GM12872 (cell line): ENCODE measurements around the gene ABCA7.
A peak's percentile ranks its signal among the peaks of the same experiment; 100 is the strongest.

Experiments used
- CTCF ChIP-seq: IDR thresholded peaks from 3 replicates; pipeline ENCODE4 v1.5.1; 2011; ENCODE audit warnings: low read depth, mild to moderate bottlenecking, low read length, moderate library complexity; ENCODE audit not compliant: insufficient read depth

Gene ABCA7

DNA sequence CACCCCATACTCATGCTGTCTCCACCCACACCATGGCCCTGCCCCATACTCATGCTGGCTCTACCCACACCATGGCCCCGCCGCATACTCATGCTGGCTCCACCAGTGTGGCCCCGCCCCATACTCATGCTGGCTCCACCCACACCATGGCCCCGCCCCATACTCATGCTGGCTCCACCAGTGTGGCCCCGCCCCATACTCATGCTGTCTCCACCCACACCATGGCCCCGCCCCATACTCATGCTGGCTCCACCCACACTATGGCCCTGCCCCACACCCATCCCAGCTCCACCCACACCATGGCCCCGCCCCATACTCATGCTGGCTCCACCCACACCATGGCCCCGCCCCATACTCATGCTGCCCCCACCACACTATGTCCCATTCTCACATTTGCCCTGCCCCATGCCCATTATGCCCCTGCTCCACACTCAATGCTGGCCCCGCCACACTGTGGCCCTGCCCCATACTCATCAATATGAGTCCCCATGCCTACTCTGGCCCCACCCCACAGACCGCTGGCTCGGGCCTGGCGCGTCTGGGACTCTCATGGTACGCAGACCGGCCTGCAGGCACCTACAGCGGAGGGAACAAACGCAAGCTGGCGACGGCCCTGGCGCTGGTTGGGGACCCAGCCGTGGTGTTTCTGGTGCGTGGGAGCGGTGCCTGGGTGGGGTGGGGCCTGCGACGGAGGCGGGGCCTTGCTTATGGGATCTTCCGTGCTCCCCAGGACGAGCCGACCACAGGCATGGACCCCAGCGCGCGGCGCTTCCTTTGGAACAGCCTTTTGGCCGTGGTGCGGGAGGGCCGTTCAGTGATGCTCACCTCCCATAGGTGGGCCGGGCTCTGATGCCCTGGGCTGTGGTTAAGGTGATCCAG lies 23.4 kb downstream of the ABCA7 start:
- no peak for TF ChIP-seq CTCF

GRCh38 chr19:1063909-1064660 lies 24.2 kb downstream of the ABCA7 start:
- TF ChIP-seq CTCF: no peak

GRCh38 chr19:1064661-1065605 lies 25.0 kb downstream of the ABCA7 start:
- TF ChIP-seq CTCF: peak; percentile 89

DNA sequence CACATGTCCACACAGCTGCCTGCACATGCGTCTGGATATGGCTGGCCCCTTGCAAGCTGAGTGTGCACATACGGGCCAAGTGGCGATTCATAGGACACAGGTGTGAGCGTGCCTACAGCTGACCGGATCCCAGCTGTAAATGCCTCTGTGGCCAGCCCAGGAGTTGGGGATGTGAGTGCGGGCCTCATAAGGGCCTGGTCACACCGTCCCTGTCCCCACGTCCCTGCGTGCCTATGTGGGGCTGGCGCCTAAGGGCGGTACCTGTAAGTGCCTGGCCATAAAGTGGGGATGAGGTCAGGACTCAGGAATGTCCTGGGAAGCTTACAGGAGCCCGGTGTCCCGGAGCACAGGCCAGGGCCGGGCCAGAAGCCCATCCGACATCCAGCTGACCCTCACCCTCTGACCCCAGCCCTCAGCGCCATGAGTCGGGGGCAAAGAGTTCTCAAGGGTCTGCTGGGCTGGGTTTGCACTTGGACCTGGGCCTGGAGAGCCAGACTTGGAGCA lies 25.8 kb downstream of the ABCA7 start:
- TF ChIP-seq CTCF: no peak

- TF ChIP-seq CTCF: no peak
Observed at GRCh38 chr19:1066251-1066747, 26.4 kb downstream of the ABCA7 start.

DNA sequence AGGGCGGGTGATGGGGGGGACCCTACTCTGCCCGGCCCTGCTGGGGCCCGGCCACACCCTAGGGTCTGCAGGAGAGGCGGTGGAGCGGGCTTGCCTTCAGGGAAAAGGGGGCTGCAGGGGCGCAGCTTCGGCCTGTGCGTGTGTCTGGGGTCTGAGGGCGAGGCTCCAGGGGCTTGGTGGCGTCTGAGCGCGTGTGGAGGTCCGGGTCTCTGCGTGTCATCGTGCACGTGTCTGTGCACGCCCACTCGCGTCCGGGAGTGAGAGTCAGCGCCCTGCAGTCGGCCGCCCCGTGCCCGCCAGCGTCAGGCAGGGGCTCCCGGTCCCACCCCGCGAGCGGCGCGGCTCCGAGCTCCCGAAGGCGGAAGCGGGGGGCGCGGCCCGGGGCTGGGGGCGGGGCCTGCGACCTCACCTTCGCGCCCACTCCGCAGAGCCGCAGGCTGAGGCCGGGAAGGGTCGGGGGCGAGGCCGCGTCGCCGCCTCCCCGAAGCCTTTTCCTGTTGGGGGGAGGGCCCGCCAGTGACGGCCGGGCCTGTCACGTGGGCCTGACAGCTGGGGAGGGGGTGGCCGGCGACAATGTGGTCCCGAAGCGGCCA lies 26.9 kb downstream of the ABCA7 start, which contains the start of gene ARHGAP45:
ARHGAP45 (plus strand) TSS at position 420 of the 593 bp plus-strand sequence. CDS start 239 bp downstream, outside the sequence.
- no peak for TF ChIP-seq CTCF
